Measurements from ENCODE around the gene SRCAP.
A peak's percentile ranks its signal among the peaks of the same experiment; 100 is the strongest.
"Not testable (repeated sequence)": the region's sequence is repeated elsewhere in the genome, so short reads cannot be mapped to it uniquely, and the experiment has no call there.

SRCAP gene

DNA sequence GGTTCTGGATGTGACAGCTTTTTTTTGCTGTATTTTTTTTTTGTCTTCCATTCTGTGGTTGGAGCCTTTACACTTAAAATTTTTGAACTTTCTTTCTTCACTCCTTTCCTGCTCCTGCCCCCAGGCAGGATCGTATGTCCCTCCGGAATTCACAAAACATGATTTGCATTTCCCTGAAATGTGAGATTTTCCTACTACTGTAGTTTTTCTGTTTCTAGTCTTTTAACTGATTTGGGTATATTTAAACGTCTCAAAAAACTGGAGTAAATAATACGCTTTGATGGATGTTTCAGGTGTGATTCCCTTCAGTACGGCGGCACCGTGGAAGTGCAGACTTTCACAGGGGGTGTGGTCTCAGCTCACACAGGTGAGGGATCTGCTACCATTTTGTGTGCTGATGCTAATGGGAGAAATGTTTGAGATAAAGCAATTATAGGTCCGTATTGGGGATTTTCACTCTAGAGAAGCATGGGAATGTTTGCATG, 686 bp downstream of the SRCAP start:
- DNase-seq (ENCODE audit: low spot score): no peak

DNA sequence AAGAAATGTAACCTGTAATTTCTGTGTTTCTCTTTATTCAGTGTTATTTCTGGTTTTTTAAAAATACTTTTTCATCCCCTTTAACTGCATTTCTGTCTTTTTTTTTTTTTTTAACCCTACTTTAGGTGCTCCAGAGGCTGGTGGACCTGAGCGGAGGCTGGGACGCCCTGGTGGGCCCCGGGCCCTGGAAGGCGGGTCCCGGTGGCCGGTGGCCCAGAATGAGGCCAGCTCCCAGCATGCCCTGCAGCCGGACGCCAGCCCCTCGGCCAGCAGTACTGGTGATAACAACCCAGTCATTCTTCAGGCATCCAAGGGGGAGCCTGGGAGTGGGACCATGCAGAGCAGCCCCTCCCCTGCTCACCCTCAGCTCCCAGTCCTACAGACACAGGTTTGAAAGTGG, 1.5 kb downstream of the SRCAP start:
- DNase-seq (ENCODE audit: low spot score): no peak

DNA sequence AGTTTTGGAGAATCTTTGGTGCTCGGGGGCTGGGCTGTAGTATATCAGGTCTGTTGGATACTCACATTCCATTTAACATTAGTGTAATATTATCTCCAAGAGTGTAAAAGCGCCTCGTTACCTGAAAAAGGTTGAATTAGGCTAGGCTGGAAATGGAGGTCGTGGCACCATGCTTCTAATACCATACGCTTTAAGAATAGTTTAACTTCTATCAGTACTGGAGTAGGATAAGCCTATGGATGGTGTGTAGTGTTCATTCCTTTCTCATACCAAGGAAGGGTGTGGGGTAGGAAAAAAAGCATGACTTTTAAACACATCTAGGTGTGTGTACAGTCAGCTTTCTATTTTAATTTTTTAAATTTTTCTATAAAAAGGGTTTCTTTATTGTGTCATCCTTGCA, 2.0 kb downstream of the SRCAP start:
- DNase-seq (ENCODE audit: low spot score): no peak

DNA sequence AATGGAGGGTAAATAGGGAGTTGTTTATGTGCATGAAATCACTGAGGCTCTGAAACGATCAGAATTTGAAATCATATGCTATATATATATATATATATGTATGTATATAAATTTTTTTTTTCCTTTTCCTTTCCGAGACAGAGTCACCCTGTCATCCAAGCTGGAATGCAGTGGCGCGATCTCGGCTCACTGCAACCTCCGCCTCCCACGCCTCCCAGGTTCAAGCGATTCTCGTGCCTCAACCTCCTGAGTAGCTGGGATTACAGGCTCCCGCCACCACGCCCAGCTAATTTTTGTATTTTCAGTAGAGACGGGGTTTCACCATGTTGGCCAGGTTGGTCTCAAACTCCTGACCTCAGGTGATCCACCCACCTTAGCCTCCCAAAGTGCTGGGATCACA, 4.1 kb downstream of the SRCAP start:
- DNase-seq (ENCODE audit: low spot score): not testable (repeated sequence)

DNA sequence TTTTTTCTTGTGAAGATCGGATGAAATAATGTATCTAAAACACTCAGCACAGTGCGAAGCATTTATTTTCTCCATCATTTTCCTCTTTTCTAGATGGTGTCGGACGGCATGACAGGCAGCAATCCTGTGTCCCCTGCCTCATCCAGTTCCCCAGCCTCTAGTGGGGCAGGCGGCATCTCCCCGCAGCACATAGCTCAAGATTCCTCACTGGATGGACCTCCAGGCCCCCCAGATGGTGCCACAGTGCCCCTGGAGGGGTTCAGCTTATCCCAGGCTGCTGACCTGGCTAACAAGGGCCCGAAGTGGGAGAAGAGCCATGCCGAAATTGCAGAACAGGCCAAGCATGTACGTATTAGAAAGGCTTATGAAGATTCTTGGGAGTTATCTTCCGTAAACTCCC, 5.0 kb downstream of the SRCAP start:
- no peak for DNase-seq (ENCODE audit: low spot score)

DNA sequence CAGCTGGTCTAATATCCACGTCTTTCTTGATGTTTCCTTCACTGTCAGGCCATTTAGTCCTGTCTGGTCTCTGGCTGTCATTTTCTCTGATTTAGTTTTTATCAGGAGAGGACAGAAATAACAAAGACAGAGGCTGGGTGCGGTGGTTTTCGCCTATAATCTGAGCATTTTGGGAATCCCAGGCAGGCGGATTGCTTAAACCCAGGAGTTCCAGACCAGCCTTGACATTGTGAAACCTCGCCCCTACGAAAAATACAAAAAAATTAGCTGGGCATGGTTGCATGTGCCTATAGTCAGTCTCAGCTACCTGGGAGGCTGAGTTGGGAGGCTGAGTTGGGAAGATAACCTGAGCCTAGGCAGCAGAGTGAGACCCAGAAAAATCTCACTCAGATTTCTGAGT, 7.1 kb downstream of the SRCAP start:
- DNase-seq (ENCODE audit: low spot score): no peak

DNA sequence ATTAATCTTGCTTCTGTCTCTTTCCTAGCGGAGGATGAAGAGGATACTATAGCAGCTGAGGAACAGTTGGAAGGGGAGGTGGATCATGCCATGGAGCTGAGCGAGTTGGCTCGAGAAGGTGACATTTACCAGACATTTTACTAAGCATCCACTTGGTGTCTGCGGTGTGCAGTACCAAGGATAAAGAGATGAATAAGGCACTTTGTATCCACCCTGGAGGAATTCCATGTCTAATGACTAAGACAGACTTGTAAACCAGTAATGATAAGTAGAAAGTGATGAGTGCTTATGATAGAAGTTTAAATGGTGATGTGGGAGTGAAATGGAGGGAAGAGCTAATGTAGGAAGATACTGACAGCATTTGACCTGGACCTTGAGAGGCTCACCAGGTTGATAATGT, 12.0 kb downstream of the SRCAP start:
- DNase-seq (ENCODE audit: low spot score): no peak

DNA sequence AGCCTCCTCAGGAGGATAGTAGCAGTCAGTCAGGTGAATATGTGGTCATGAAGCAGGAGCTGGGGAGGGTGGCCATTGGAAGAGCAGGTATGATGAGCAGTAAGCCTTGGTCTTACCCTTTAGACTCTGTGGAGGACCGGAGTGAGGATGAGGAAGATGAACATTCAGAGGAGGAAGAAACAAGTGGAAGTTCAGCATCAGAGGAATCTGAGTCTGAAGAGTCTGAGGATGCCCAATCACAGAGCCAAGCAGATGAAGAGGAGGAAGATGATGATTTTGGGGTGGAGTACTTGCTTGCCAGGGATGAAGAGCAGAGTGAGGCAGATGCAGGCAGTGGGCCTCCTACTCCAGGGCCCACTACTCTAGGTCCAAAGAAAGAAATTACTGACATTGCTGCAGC, 12.7 kb downstream of the SRCAP start:
- no peak for DNase-seq (ENCODE audit: low spot score)

DNA sequence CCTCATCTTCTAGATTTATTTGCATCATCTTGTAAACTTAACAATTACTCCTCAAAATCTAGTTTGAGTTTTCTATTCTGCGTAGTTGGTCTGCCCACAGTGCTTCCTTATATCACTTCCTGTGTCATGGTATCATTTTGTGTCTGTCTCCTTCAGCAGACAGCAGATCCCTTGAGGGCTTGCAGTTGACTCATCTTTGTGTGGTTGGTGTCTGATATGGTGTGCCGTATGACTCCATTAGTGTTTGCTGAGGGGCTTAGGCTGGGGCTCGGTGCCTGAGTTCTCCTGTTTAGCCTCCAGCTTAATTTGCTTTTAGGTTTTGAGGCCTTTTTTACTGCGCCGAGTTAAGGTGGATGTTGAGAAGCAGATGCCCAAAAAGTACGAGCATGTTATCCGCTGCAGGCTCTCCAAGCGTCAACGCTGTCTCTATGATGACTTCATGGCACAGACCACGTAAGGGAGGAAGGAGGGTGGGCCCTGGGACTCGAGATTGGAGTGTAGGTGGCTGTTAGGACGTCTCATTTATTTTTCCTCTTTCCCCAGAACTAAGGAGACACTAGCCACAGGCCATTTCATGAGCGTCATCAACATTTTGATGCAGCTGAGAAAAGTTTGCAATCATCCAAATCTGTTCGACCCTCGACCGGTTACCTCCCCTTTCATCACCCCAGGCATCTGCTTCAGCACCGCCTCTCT, 16.9 kb downstream of the SRCAP start:
- DNase-seq (ENCODE audit: low spot score): no peak

DNA sequence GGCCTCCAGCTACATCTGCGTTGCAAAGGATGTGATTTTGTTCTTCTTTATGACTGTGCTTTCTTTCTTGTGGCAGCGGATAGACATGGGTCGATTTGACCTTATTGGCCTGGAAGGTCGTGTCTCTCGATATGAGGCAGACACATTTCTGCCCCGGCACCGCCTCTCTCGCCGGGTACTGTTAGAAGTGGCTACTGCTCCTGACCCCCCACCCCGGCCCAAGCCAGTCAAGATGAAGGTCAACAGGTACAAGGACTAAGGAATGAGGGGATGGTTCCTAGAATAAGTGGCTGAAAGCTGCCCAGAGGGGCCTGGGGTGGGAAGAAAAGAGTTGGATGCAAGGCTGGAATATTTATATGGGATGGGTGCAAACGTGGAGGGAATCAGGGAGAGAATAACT, 21.1 kb downstream of the SRCAP start:
- DNase-seq (ENCODE audit: low spot score): no peak

DNA sequence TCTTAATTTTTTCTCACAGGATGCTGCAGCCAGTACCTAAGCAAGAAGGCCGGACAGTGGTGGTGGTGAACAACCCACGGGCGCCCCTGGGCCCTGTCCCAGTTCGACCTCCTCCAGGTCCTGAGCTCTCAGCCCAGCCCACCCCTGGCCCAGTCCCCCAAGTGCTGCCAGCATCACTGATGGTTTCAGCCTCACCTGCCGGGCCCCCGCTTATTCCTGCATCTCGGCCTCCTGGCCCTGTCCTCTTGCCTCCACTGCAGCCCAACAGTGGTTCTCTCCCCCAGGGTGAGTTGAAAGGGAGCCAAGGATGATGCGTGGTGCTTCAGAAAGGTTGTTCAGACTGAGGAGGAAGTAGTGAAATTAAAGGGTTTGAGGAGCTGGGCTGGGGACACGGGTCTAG, 21.7 kb downstream of the SRCAP start:
- no peak for DNase-seq (ENCODE audit: low spot score)

DNA sequence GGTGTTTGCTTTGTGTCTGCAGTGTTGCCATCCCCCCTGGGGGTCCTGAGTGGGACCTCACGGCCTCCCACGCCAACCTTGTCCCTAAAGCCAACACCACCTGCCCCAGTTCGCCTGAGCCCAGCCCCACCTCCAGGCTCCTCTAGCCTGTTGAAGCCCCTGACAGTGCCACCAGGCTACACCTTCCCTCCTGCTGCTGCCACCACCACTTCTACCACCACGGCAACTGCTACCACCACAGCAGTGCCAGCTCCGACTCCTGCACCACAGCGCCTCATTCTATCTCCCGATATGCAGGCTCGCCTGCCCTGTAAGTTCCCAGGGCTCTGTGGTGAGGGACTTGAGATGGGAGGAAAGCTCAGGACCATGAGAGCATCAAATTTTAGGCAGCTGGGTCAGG, 22.2 kb downstream of the SRCAP start:
- DNase-seq (ENCODE audit: low spot score): no peak

DNA sequence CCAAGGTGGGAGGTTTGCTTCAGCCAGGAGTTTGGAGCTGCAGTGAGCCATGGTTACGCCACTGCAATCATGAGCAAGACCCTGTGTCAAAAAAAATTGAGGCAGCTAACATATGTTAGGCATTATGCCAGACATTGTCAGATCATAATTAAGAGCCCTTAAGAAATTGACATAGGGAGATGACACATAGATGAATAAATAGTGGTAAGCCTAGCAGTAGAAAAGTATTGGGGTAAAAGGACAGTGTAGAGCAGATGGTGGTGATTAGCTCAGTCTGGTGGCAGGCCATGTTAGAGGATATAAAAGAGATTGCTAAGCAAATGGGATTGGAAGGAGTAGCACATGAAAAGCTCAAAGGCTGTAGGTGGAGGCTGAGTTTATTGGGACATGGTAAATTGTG, 22.6 kb downstream of the SRCAP start:
- DNase-seq (ENCODE audit: low spot score): no peak

DNA sequence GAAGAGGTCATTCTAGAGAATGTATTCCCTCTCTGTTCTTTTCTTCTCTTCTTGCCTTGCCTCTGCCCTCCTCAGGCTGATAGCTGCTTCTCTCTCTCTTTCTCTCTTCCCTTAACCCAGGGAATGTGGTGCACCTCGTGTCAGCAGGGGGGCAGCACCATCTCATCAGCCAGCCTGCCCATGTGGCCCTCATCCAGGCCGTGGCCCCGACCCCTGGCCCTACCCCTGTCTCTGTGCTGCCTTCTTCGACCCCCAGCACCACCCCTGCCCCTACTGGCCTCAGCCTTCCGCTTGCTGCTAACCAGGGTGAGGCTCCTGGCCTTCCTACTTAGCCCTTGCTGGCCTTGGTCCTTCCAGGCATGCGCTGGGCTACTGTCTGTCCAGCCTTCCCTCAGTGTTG, 23.5 kb downstream of the SRCAP start:
- DNase-seq (ENCODE audit: low spot score): no peak

DNA sequence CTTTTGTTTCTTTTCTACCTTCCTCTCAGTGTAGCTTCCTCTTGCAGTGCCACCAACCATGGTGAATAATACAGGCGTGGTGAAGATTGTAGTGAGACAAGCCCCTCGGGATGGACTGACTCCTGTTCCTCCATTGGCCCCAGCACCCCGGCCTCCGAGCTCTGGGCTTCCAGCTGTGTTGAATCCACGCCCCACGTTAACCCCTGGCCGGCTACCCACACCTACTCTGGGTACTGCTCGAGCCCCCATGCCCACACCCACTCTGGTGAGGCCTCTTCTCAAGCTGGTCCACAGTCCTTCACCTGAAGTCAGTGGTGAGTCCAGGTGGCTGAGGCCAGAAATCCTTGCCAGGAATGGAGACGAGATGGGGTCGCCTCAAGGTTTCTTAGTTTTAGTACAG, 23.9 kb downstream of the SRCAP start:
- DNase-seq (ENCODE audit: low spot score): no peak

DNA sequence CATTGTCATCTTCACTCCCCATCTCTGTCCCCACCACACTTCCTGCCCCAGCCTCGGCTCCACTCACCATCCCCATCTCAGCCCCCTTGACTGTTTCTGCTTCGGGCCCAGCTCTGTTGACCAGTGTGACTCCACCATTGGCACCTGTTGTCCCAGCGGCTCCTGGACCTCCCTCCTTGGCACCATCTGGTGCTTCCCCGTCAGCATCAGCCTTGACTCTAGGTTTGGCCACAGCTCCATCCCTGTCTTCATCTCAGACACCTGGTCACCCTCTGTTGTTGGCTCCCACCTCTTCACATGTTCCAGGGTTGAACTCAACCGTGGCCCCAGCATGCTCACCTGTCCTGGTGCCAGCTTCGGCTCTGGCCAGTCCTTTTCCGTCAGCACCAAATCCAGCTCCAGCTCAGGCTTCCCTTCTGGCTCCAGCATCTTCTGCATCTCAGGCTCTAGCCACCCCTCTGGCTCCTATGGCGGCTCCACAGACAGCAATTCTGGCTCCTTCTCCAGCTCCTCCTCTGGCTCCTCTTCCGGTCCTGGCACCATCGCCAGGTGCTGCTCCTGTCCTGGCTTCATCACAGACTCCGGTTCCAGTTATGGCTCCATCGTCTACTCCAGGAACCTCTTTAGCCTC, 24.9 kb downstream of the SRCAP start:
- DNase-seq (ENCODE audit: low spot score): no peak

DNA sequence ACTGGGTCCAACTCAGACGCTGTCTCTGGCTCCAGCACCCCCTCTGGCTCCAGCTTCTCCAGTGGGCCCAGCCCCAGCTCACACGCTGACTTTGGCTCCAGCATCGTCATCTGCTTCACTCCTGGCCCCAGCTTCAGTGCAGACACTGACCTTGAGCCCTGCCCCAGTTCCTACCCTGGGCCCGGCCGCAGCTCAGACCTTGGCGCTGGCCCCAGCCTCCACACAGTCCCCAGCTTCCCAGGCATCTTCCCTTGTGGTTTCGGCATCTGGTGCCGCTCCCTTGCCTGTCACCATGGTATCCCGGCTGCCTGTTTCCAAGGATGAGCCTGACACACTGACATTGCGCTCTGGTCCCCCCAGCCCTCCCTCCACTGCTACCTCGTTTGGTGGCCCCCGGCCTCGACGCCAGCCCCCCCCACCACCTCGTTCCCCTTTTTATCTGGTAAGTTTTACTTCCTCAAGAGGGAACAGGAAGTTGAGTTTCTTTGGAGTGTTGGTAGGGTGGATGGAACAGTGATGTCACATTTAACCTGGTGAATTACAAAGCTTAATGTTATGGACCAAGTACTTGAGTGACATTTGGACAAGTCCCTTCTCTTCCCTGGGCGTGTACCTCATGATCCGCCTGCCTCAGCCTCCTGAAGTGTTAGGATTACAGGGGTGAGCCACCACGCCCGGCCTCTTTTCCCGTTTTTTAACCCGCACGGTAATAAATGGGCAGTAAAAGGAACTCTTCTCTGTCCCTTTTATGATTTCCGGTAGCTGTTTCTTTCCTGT, 25.9 kb downstream of the SRCAP start:
- peak; percentile 44 for DNase-seq (ENCODE audit: low spot score)

DNA sequence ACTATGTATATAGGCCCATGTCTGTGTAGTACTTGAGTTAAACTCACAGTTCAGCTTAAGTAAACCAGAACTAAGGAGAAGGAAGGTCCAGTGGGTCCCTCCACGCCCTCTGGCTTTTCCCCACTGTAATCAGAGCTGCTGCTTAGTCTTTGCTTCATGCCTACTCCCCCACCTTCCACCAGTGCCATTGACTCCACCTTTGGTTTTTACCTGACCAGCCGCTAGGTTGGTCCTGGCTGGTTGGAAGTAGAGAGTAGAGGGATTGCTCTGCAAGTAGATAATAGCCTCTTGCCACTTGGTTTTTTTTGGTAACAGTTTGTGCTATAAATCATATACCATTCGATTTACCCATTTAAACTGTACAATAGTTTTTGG, 26.4 kb downstream of the SRCAP start:
- no peak for DNase-seq (ENCODE audit: low spot score)

DNA sequence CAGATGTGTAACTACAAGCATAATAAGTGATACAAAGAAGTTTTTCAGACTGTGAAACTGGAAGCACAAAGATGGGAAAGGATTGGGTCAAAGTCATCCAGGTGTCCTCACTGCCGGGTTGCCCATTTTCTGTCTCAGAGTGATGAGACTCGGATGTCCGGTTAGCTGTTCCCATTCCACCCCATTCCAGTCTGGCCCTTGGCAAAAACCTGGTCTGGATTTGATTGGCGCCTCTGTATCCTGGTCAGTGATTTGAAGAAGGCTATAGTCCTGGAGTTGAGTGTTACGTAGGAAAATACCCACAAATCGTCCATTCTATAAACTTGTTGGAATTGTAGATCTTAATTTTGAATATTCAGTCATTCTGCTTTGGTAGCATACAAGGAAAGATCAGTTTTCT, 29.4 kb downstream of the SRCAP start:
- DNase-seq (ENCODE audit: low spot score): no peak

DNA sequence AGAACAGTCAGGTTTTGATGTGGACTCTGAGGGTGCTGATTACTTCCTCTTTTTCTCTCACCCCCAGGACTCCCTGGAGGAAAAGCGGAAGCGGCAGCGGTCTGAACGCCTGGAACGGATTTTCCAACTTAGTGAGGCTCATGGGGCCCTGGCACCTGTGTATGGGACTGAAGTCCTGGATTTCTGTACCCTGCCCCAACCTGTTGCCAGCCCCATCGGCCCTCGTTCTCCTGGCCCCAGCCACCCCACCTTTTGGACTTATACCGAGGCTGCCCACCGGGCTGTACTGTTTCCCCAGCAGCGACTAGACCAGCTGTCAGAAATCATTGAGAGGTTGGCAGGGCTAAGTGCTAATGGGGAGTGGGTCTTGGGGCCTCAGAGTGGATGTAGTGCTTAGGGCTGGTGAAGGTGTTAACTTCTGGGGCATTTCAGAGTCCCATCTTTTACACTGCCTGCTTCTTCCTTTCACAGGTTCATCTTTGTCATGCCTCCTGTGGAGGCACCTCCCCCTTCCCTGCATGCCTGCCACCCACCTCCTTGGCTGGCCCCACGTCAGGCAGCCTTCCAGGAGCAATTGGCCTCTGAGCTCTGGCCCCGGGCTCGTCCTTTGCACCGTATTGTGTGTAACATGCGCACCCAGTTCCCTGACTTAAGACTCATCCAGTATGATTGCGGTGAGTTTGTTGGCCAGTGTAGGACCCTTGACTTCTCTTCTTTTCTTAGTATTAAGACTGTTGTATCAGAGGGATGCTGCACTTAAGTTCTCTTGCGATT, 30.1 kb downstream of the SRCAP start:
- DNase-seq (ENCODE audit: low spot score): no peak

DNA sequence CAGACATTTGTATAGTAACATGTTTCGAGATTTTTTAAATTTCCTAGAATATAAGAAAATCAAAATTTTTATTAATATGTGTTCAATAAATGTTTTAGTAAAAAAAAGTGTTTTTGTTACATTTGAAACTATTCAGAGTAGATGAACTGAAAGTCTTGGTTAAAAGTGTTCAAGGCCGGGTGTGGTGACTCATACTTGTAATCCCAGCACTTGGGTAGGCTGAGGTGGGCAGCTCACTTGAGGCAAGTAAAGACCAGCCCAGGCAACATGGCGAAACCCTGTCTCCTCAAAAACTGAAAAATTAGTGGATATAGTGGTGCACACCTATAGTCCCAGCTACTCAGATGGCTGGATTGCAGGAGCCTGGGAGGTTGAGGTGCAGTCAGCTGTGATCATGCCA, 32.4 kb downstream of the SRCAP start:
- no peak for DNase-seq (ENCODE audit: low spot score)

DNA sequence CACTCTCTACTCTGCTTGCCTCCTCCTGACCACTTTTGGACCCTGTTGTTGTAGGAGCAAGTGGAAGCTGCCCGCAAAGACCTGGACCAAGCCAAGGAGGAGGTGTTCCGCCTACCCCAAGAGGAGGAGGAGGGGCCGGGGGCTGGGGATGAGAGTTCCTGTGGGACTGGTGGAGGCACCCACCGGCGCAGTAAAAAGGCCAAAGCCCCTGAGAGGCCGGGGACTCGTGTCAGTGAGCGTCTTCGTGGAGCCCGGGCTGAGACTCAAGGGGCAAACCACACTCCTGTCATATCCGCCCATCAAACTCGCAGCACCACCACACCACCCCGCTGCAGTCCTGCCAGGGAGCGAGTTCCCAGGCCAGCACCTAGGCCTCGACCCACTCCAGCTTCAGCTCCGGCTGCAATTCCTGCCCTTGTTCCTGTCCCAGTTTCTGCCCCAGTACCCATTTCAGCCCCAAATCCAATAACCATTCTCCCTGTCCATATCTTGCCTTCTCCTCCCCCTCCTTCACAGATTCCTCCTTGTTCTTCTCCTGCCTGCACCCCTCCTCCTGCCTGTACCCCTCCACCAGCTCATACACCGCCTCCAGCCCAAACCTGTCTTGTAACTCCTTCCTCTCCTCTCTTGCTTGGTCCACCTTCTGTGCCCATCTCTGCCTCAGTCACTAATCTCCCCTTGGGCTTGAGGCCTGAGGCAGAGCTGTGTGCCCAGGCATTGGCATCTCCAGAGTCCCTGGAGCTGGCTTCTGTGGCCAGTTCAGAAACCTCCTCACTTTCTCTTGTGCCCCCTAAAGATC, 38.2 kb downstream of the SRCAP start:
- no peak for DNase-seq (ENCODE audit: low spot score)
